Mucosa of rectum (tissue), 2 donors: ENCODE data around the gene OSBPL9.

Experiments used
- H3K27ac ChIP-seq, 2 donors: one replicate each; pipeline ENCODE4 v1.7.0; 2013; ENCODE audit warnings: inconsistent platforms in 2 of 2, low read depth in 2 of 2, low read length in 2 of 2
- H3K27me3 ChIP-seq, 2 donors: one replicate each; pipeline ENCODE4 v1.7.0; 2013; ENCODE audit warnings: low read length in 2 of 2; ENCODE audit not compliant: control insufficient read depth in 2 of 2, insufficient read depth in 2 of 2
- H3K36me3 ChIP-seq, 2 donors: one replicate each; pipeline ENCODE4 v1.7.0; 2013; ENCODE audit warnings: low read length in 2 of 2; ENCODE audit not compliant: control insufficient read depth in 2 of 2, insufficient read depth in 2 of 2
- H3K4me1 ChIP-seq, 2 donors: one replicate each; pipeline ENCODE4 v1.7.0; 2013; ENCODE audit warnings: low read length in 2 of 2, mild to moderate bottlenecking in 1 of 2; ENCODE audit not compliant: control insufficient read depth in 2 of 2, insufficient read depth in 2 of 2
- H3K4me3 ChIP-seq, 2 donors: one replicate each; pipeline ENCODE4 v1.7.0; 2013; ENCODE audit warnings: low read length in 2 of 2
- H3K9ac ChIP-seq, 2 donors: one replicate each; pipeline ENCODE4 v1.7.0; 2013; ENCODE audit warnings: low read length in 2 of 2, low read depth in 1 of 2, mild to moderate bottlenecking in 1 of 2
- H3K9me3 ChIP-seq, 2 donors: one replicate each; pipeline ENCODE4 v1.7.0; 2013; ENCODE audit warnings: low read length in 2 of 2; ENCODE audit not compliant: control insufficient read depth in 2 of 2
- donor health status: healthy.
- donor health status: Normal muscosa, but diverticular disease.

The OSBPL9 gene

GRCh38 chr1:51673279-51673678 lies 56.4 kb downstream of the OSBPL9 start:
- Histone ChIP-seq H3K27me3 (no peaks in the 10 kb centered on the region), H3K4me1 (no peaks in the 10 kb centered on the region)

GRCh38 chr1:51675177-51675780 lies 58.4 kb downstream of the OSBPL9 start:
- Histone ChIP-seq H3K9ac (no peak overlapping the region), H3K36me3 (no peaks in the 10 kb centered on the region), H3K27ac (no peak overlapping the region), H3K27me3 (no peaks in the 10 kb centered on the region), H3K4me3 (no peak overlapping the region), H3K4me1 (no peaks in the 10 kb centered on the region), H3K9me3 (no peaks in the 10 kb centered on the region)

More at GRCh38 chr1:51673279-51673678, 56.4 kb downstream of the OSBPL9 start:
- Histone ChIP-seq H3K36me3 (no peaks in the 10 kb centered on the region), H3K4me3 (no peak overlapping the region), H3K9ac (no peak overlapping the region), H3K27ac (no peak overlapping the region), H3K9me3 (no peaks in the 10 kb centered on the region)

GRCh38 chr1:51679435-51679834 lies 62.5 kb downstream of the OSBPL9 start:
- no peak overlapping the region for H3K27ac ChIP-seq

GRCh38 chr1:51684776-51685175 lies 67.9 kb downstream of the OSBPL9 start:
- Histone ChIP-seq H3K4me3 (no peak overlapping the region), H3K36me3 (no peaks in the 10 kb centered on the region), H3K27ac (no peak overlapping the region), H3K4me1 (peaks cover 0 to 8% of the 10 kb centered on the region in 2 donors), H3K9ac (no peak overlapping the region), H3K27me3 (no peaks in the 10 kb centered on the region), H3K9me3 (no peaks in the 10 kb centered on the region)

More at GRCh38 chr1:51679435-51679834, 62.5 kb downstream of the OSBPL9 start:
- Histone ChIP-seq H3K9ac (no peak overlapping the region), H3K36me3 (no peaks in the 10 kb centered on the region), H3K4me1 (no peaks in the 10 kb centered on the region), H3K9me3 (no peaks in the 10 kb centered on the region), H3K4me3 (no peak overlapping the region), H3K27me3 (no peaks in the 10 kb centered on the region)

GRCh38 chr1:51686450-51686849 lies 69.6 kb downstream of the OSBPL9 start:
- no peak overlapping the region for H3K9ac ChIP-seq
- H3K27ac ChIP-seq, result no peak overlapping the region
- peaks cover 0 to 8% of the 10 kb centered on the region in 2 donors for H3K4me1 ChIP-seq
- H3K9me3 ChIP-seq, result no peaks in the 10 kb centered on the region
- H3K36me3 ChIP-seq, result no peaks in the 10 kb centered on the region
- no peaks in the 10 kb centered on the region for H3K27me3 ChIP-seq
- no peak overlapping the region for H3K4me3 ChIP-seq

- no peak overlapping the region for H3K27ac ChIP-seq
- H3K27me3 ChIP-seq, result no peaks in the 10 kb centered on the region
- no peak overlapping the region for H3K9ac ChIP-seq
- H3K9me3 ChIP-seq, result no peaks in the 10 kb centered on the region
- H3K36me3 ChIP-seq, result no peaks in the 10 kb centered on the region
- peaks cover 0 to 8% of the 10 kb centered on the region in 2 donors for H3K4me1 ChIP-seq
- H3K4me3 ChIP-seq, result no peak overlapping the region
These were observed 72.2 kb downstream of the OSBPL9 start for GRCh38 chr1:51689075-51689440.

GRCh38 chr1:51689643-51690042 lies 72.8 kb downstream of the OSBPL9 start:
- Histone ChIP-seq H3K36me3 (no peaks in the 10 kb centered on the region), H3K27ac (no peak overlapping the region), H3K9me3 (no peaks in the 10 kb centered on the region), H3K4me3 (no peak overlapping the region), H3K4me1 (peaks cover 0 to 8% of the 10 kb centered on the region in 2 donors), H3K27me3 (no peaks in the 10 kb centered on the region), H3K9ac (no peak overlapping the region)

- H3K27ac ChIP-seq, result no peak overlapping the region
- H3K4me3 ChIP-seq, result no peak overlapping the region
- H3K9ac ChIP-seq, result no peak overlapping the region
- no peaks in the 10 kb centered on the region for H3K27me3 ChIP-seq
- peaks cover 0 to 8% of the 10 kb centered on the region in 2 donors for H3K4me1 ChIP-seq
- no peaks in the 10 kb centered on the region for H3K36me3 ChIP-seq
- no peaks in the 10 kb centered on the region for H3K9me3 ChIP-seq
These were observed 73.5 kb downstream of the OSBPL9 start for GRCh38 chr1:51690285-51690961.

GRCh38 chr1:51691920-51692319 lies 75.0 kb downstream of the OSBPL9 start:
- no peak overlapping the region for H3K9ac ChIP-seq
- no peaks in the 10 kb centered on the region for H3K36me3 ChIP-seq
- H3K4me3 ChIP-seq, result no peak overlapping the region
- no peak overlapping the region for H3K27ac ChIP-seq
- no peaks in the 10 kb centered on the region for H3K27me3 ChIP-seq
- H3K4me1 ChIP-seq, result peaks cover 0 to 8% of the 10 kb centered on the region in 2 donors
- H3K9me3 ChIP-seq, result no peaks in the 10 kb centered on the region

- Histone ChIP-seq H3K36me3 (no peaks in the 10 kb centered on the region), H3K9me3 (no peaks in the 10 kb centered on the region), H3K4me1 (peaks cover 0 to 8% of the 10 kb centered on the region in 2 donors), H3K27me3 (no peaks in the 10 kb centered on the region), H3K4me3 (no peak overlapping the region), H3K9ac (no peak overlapping the region), H3K27ac (no peak overlapping the region)
These were observed 76.7 kb downstream of the OSBPL9 start for GRCh38 chr1:51693419-51694155.
